ENCODE data around the gene MACROD2.

MACROD2 gene

DNA sequence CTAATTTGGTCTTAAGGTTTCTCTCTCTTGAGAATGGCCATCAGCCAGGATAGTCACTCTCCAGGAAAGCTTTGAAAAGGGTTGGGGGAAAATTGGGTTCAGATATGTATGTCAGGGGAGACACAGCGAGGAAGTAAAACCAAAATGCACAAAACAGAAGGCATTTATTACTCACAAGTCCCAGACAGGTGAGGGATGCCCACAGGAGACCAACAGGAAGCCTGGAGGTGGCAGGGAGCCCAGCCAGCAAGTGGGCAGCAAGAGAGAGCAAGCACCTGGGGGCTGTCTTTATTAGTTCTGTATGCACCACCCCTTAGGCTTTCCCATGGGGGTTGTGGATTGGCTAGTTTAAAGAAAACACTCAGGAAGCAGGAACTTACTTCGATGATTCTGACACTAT is 1870.2 kb downstream of the MACROD2 start:
- Histone ChIP-seq H3K4me3 (ENCODE audit: low read length) (no peak overlapping the region), H2AFZ (ENCODE audit: low read depth, low read length) (no peak overlapping the region), H3K9me3 (ENCODE audit: low read length) (peaks cover 5% of the 10 kb centered on the region), H3K4me1 (ENCODE audit: insufficient read depth, low read length) (peaks cover 1% of the 10 kb centered on the region), H3K27me3 (ENCODE audit: insufficient read depth, low read length) (no peaks in the 10 kb centered on the region), H3K36me3 (ENCODE audit: insufficient read depth, low read length) (no peaks in the 10 kb centered on the region)

DNA sequence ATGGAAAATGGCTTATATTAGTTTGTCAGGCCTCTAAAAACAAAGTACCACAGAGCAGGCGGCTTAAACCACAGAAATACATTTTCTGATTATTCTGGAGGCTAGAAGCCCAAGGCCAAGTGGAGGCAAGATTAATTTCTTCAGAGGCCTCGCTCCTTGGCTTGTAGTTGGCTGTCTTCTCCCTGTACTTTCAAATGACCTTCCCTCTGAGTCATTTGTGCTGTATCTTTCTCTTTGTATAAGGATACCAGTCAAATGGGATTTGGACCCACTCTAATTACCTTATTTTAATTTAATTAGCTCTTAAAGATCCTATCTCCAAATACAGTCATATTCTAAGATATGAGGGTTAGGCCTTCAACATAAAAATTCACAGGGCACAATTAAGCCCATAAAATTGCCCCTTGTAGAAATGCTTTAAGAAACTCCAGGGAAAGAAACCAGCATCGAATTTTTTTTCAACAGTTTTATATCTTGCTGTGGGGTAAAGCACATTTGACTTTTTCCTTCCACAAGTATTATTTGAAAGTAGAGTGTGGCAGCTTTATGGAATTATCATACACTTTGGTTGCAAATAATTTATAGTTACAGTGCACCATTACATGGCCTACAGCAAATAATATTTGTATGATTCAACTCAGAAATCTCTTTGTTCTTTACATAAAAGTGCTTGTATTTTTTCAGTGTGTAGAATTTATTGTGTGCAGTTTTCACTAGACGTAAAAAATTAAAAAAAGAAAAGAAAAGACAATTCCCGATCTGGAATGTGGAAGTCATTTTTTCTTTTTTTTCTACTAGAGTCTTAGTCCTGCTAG is 1871.8 kb downstream of the MACROD2 start:
- Histone ChIP-seq H2AFZ (ENCODE audit: low read depth, low read length) (no peak overlapping the region), H3K4me3 (ENCODE audit: low read length) (no peak overlapping the region), H3K36me3 (ENCODE audit: insufficient read depth, low read length) (no peaks in the 10 kb centered on the region), H3K27me3 (ENCODE audit: insufficient read depth, low read length) (no peaks in the 10 kb centered on the region), H3K9me3 (ENCODE audit: low read length) (peaks cover 5% of the 10 kb centered on the region), H3K4me1 (ENCODE audit: insufficient read depth, low read length) (peaks cover 1% of the 10 kb centered on the region)

DNA sequence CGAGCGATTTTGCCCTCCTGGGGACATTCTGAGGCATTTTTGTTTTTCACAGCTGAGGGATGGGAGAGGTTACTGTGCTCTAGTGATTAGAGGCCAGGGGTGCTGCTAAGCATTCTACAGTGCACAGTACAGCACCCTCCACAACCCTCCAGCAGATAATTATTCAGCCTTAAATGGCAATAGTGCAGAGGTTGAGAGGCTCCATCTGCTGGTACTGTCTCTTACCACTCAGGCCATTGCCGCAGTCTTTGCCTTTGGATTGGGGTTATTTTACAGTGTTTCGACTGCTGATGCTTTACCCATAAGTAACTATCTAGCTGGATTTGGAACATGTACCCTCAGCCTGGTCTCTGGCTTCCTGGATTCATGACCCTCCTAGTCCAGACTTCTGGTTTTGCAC is 1872.6 kb downstream of the MACROD2 start:
- peaks cover 1% of the 10 kb centered on the region for H3K4me1 ChIP-seq (ENCODE audit: insufficient read depth, low read length)
- H3K4me3 ChIP-seq (ENCODE audit: low read length) = no peak overlapping the region
- peaks cover 5% of the 10 kb centered on the region for H3K9me3 ChIP-seq (ENCODE audit: low read length)
- no peaks in the 10 kb centered on the region for H3K36me3 ChIP-seq (ENCODE audit: insufficient read depth, low read length)
- no peak overlapping the region for H2AFZ ChIP-seq (ENCODE audit: low read depth, low read length)
- no peaks in the 10 kb centered on the region for H3K27me3 ChIP-seq (ENCODE audit: insufficient read depth, low read length)

DNA sequence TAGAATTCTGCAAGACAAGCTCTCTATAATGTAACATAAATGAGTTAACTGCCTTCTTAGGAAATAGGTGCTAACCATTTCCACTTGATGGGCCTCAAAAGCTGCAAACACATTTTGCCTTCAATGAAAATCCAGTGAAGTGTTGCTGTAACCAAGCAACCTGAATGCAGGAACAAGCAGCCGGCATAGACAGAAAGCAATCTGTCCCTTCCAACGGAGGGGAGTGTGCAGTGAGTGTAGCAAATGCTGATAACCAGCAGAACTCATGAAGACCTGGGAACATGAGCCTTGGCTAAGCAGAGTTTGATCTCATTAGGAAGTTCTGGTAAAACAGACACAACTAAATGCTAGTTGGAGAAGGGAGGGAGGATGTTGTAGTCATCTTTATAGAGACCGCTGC is 1880.1 kb downstream of the MACROD2 start:
- Histone ChIP-seq H3K36me3 (ENCODE audit: insufficient read depth, low read length) (no peaks in the 10 kb centered on the region), H3K9me3 (ENCODE audit: low read length) (peaks cover under 1% of the 10 kb centered on the region), H2AFZ (ENCODE audit: low read depth, low read length) (peak overlapping the region; percentile 19), H3K4me1 (ENCODE audit: insufficient read depth, low read length) (peaks cover 11% of the 10 kb centered on the region), H3K27me3 (ENCODE audit: insufficient read depth, low read length) (no peaks in the 10 kb centered on the region), H3K4me3 (ENCODE audit: low read length) (no peak overlapping the region)

DNA sequence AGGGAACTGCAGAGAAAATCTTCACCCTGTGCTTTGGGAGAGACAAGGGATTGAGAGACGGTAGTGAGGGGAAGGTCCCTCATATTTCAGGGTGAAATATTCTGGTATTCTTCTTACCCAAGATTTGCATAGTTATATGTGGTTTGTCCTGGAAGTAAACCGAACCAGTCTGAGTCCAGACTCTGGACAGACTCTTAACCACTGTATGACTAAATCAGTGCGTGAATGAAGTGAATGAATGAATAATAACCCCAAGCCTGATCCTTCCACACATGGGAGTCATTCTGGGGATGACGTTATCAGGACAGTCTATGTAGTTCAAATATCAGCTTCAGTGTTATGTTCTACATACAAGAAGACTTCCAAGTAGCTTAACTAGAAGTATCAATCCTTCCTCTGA is 1887.2 kb downstream of the MACROD2 start:
- Histone ChIP-seq H3K4me1 (ENCODE audit: insufficient read depth, low read length) (no peaks in the 10 kb centered on the region), H3K36me3 (ENCODE audit: insufficient read depth, low read length) (no peaks in the 10 kb centered on the region), H3K4me3 (ENCODE audit: low read length) (no peak overlapping the region), H3K27me3 (ENCODE audit: insufficient read depth, low read length) (no peaks in the 10 kb centered on the region), H3K9me3 (ENCODE audit: low read length) (peaks cover 6% of the 10 kb centered on the region), H2AFZ (ENCODE audit: low read depth, low read length) (no peak overlapping the region)

- H3K36me3 ChIP-seq (ENCODE audit: insufficient read depth, low read length) = no peaks in the 10 kb centered on the region
- peaks cover 2% of the 10 kb centered on the region for H3K9me3 ChIP-seq (ENCODE audit: low read length)
- H3K4me1 ChIP-seq (ENCODE audit: insufficient read depth, low read length) = no peaks in the 10 kb centered on the region
- H3K27me3 ChIP-seq (ENCODE audit: insufficient read depth, low read length) = no peaks in the 10 kb centered on the region
- H2AFZ ChIP-seq (ENCODE audit: low read depth, low read length) = no peak overlapping the region
- no peak overlapping the region for H3K4me3 ChIP-seq (ENCODE audit: low read length)
These were observed 1890.9 kb downstream of the MACROD2 start for GRCh38 chr20:15886250-15886649.

GRCh38 chr20:15887387-15887786 is 1892.1 kb downstream of the MACROD2 start:
- H3K4me3 ChIP-seq (ENCODE audit: low read length) = no peak overlapping the region
- no peak overlapping the region for H2AFZ ChIP-seq (ENCODE audit: low read depth, low read length)
- H3K27me3 ChIP-seq (ENCODE audit: insufficient read depth, low read length) = no peaks in the 10 kb centered on the region
- no peaks in the 10 kb centered on the region for H3K4me1 ChIP-seq (ENCODE audit: insufficient read depth, low read length)
- peaks cover 2% of the 10 kb centered on the region for H3K9me3 ChIP-seq (ENCODE audit: low read length)
- H3K36me3 ChIP-seq (ENCODE audit: insufficient read depth, low read length) = no peaks in the 10 kb centered on the region

GRCh38 chr20:15889061-15889460 is 1893.7 kb downstream of the MACROD2 start:
- Histone ChIP-seq H3K36me3 (ENCODE audit: insufficient read depth, low read length) (no peaks in the 10 kb centered on the region), H3K27me3 (ENCODE audit: insufficient read depth, low read length) (no peaks in the 10 kb centered on the region), H3K4me1 (ENCODE audit: insufficient read depth, low read length) (no peaks in the 10 kb centered on the region), H3K4me3 (ENCODE audit: low read length) (no peak overlapping the region), H3K9me3 (ENCODE audit: low read length) (peaks cover 2% of the 10 kb centered on the region), H2AFZ (ENCODE audit: low read depth, low read length) (no peak overlapping the region)

DNA sequence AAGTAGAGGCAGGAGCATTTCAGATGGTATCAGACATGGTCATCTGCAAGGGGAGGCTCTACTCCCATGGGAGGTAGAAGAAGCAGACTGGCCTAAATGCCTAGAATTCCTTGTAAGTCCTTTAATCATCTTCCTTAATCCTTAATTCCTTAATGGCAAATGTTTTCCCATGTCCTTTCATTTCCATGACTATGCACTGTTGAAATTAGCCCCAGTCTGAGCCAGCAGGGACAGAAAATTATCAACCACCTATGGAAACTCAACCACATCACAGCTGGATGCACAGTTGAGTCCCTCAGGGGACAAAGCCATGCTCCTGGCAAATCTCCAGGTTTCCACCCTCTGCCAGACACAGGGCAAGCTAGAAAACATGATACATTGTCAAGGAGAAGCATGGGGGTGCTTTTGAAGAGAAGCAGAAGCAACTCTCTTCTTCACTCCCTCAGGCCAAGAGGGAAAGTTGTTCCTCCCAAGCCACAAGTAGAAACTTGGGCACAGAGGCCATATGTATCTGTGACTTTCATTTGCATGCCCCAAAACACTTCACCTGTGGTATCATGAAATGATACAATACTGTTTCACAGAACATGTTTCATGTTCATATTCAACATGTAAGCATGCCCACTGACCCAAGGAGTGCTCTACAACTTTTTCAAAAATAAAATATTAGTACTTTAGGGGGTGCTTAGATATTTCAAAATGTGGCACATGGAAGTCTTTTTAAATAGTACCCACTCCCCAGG is 1894.4 kb downstream of the MACROD2 start:
- Histone ChIP-seq H2AFZ (ENCODE audit: low read depth, low read length) (no peak overlapping the region), H3K4me1 (ENCODE audit: insufficient read depth, low read length) (no peaks in the 10 kb centered on the region), H3K9me3 (ENCODE audit: low read length) (peaks cover 2% of the 10 kb centered on the region), H3K4me3 (ENCODE audit: low read length) (no peak overlapping the region), H3K27me3 (ENCODE audit: insufficient read depth, low read length) (no peaks in the 10 kb centered on the region), H3K36me3 (ENCODE audit: insufficient read depth, low read length) (no peaks in the 10 kb centered on the region)

GRCh38 chr20:15890407-15890982 is 1895.2 kb downstream of the MACROD2 start:
- no peak overlapping the region for H2AFZ ChIP-seq (ENCODE audit: low read depth, low read length)
- no peaks in the 10 kb centered on the region for H3K36me3 ChIP-seq (ENCODE audit: insufficient read depth, low read length)
- no peaks in the 10 kb centered on the region for H3K27me3 ChIP-seq (ENCODE audit: insufficient read depth, low read length)
- no peaks in the 10 kb centered on the region for H3K4me1 ChIP-seq (ENCODE audit: insufficient read depth, low read length)
- peaks cover 2% of the 10 kb centered on the region for H3K9me3 ChIP-seq (ENCODE audit: low read length)
- H3K4me3 ChIP-seq (ENCODE audit: low read length) = no peak overlapping the region

DNA sequence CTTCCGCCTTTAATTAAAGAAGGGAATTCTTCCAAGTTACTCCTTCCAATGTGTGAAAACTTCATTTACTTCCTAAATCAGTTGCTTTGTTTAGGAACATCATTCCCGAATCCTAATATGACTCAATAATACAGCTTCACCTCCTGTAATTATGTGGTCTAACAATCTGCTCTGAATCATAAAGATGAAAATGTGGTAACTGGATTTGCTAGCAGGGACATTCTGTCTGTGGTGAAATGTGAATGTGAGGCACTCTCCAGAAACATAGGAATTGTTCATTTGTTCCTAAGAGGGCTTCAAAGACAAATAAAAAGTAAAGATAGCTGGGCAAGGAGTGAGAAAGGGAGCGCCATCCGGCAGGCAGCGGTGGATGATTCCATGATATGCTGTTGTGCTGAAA is 1899.8 kb downstream of the MACROD2 start:
- Histone ChIP-seq H3K36me3 (ENCODE audit: insufficient read depth, low read length) (no peaks in the 10 kb centered on the region), H3K4me1 (ENCODE audit: insufficient read depth, low read length) (no peaks in the 10 kb centered on the region), H3K9me3 (ENCODE audit: low read length) (no peaks in the 10 kb centered on the region), H3K4me3 (ENCODE audit: low read length) (no peak overlapping the region), H2AFZ (ENCODE audit: low read depth, low read length) (no peak overlapping the region), H3K27me3 (ENCODE audit: insufficient read depth, low read length) (no peaks in the 10 kb centered on the region)

- no peaks in the 10 kb centered on the region for H3K27me3 ChIP-seq (ENCODE audit: insufficient read depth, low read length)
- no peaks in the 10 kb centered on the region for H3K9me3 ChIP-seq (ENCODE audit: low read length)
- no peak overlapping the region for H2AFZ ChIP-seq (ENCODE audit: low read depth, low read length)
- H3K4me1 ChIP-seq (ENCODE audit: insufficient read depth, low read length) = no peaks in the 10 kb centered on the region
- no peaks in the 10 kb centered on the region for H3K36me3 ChIP-seq (ENCODE audit: insufficient read depth, low read length)
- no peak overlapping the region for H3K4me3 ChIP-seq (ENCODE audit: low read length)
These were observed 1900.3 kb downstream of the MACROD2 start for GRCh38 chr20:15895560-15896084.

DNA sequence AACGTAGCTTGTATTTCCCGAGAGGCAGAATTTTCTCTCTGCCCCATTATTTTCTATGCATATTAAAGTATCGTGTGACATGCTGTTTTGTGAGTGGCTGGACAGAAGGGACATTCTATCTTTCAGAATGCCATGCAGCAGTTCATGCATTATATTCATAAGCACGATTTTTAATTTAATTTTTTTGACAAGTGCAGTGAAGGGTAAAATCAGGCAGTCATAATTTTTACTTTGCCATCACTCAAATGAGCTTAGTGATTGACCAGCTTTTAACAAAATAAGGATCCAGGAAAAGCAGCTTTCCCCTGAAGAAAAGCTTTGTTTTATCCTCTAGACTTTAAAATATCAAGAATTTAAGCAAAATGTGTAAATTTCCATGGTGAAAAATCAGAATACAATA is 1904.7 kb downstream of the MACROD2 start:
- H3K4me3 ChIP-seq (ENCODE audit: low read length) = no peak overlapping the region
- no peaks in the 10 kb centered on the region for H3K4me1 ChIP-seq (ENCODE audit: insufficient read depth, low read length)
- H3K27me3 ChIP-seq (ENCODE audit: insufficient read depth, low read length) = no peaks in the 10 kb centered on the region
- no peak overlapping the region for H2AFZ ChIP-seq (ENCODE audit: low read depth, low read length)
- peaks cover 1% of the 10 kb centered on the region for H3K9me3 ChIP-seq (ENCODE audit: low read length)
- H3K36me3 ChIP-seq (ENCODE audit: insufficient read depth, low read length) = no peaks in the 10 kb centered on the region
